DOHH2 (cell line): Measurements from ENCODE around the gene ERC2.

ENCODE experiments used
- EZH2phosphoT487 ChIP-seq: fragments of 200-600 bp; sonication (generic); IDR thresholded peaks from 2 replicates; pipeline ENCODE4 v1.6.1; 2017; ENCODE audit warnings: borderline replicate concordance, mild to moderate bottlenecking, antibody characterized with exemption, low read length, moderate library complexity, mixed read lengths
- TF ChIP-seq, protein P1 (sequence below): fragments of 200-600 bp; sonication (generic); IDR thresholded peaks from one replicate; pipeline ENCODE4 v1.5.1; 2014; ENCODE audit warnings: antibody characterized with exemption, mild to moderate bottlenecking, low read depth, low read length; ENCODE audit not compliant: poor library complexity, severe bottlenecking

DNA sequence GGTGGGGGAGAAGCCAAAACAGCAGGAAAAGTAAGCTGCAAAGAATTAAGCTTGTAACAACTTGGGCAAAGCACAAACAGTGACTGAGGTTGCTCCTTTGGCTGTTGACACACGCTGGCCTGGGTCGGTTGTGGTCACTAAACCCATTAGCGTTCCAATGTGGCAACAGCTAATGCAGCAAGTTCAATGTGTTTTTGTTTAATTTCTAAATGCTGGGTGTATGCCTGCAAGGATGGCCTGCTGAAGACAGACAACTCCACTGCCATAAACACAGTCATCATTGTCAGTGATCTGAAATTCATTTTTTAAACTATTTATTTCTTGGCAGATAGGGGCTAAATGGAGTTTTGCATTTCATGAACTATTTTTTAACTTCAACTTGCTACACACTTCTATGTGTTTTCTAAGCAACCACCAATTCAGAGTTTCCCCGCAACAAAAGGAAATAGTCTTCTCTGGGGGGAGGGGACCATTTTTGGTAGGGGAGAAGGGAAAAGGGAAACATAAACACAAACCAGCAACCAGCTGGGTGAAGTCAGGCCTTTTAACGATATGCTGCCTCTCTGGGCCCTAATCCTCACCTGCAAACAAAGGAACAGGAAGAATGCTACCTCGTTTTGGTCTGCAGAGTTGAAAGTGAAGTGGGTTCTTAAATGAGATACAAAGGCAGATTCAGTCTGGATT is 946.4 kb downstream of the ERC2 start:
- TF ChIP-seq, protein P1, sequence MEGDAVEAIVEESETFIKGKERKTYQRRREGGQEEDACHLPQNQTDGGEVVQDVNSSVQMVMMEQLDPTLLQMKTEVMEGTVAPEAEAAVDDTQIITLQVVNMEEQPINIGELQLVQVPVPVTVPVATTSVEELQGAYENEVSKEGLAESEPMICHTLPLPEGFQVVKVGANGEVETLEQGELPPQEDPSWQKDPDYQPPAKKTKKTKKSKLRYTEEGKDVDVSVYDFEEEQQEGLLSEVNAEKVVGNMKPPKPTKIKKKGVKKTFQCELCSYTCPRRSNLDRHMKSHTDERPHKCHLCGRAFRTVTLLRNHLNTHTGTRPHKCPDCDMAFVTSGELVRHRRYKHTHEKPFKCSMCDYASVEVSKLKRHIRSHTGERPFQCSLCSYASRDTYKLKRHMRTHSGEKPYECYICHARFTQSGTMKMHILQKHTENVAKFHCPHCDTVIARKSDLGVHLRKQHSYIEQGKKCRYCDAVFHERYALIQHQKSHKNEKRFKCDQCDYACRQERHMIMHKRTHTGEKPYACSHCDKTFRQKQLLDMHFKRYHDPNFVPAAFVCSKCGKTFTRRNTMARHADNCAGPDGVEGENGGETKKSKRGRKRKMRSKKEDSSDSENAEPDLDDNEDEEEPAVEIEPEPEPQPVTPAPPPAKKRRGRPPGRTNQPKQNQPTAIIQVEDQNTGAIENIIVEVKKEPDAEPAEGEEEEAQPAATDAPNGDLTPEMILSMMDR = no peak
- TF ChIP-seq EZH2phosphoT487 = no peak
